Vagina (tissue), 2 donors: ENCODE measurements around the gene SPECC1L. TPM values are rescaled to one million over a fixed set of nuclear protein-coding genes. Genes with fewer than 3 reads are reported as not detected.

ENCODE experiments used
- DNase-seq, 2 donors: peaks; one replicate each; pipeline ENCODE4 v3.0.0-alpha.2; 2017; ENCODE audit errors: extremely low spot score in 2 of 2
- H3K27ac ChIP-seq: fragments of 200-600 bp; sonication (generic); one replicate; pipeline ENCODE4 v1.5.1; 2019
- H3K27me3 ChIP-seq: fragments of 200-600 bp; sonication (generic); one replicate; pipeline ENCODE4 v1.5.1; 2019
- H3K36me3 ChIP-seq, 2 donors: fragments of 200-600 bp; sonication (generic); one replicate each; pipeline ENCODE4 v1.5.1; 2017 to 2019
- H3K4me1 ChIP-seq: fragments of 200-600 bp; sonication (generic); one replicate; pipeline ENCODE4 v1.5.1; 2019
- H3K4me3 ChIP-seq, 2 donors: fragments of 200-600 bp; sonication (generic); 1 replicate in 1 of 2; 2 replicates in 1 of 2; pipeline ENCODE4 v1.5.1; 2016 to 2019
- H3K9me3 ChIP-seq: fragments of 200-600 bp; sonication (generic); one replicate; pipeline ENCODE4 v1.5.1; 2019
- POLR2A ChIP-seq, 2 donors: fragments of 450-650 bp; IDR thresholded peaks; one replicate each; pipeline ENCODE4 v1.6.1; 2017; ENCODE audit warnings: antibody characterized with exemption in 2 of 2, mild to moderate bottlenecking in 2 of 2, moderate library complexity in 2 of 2
- POLR2AphosphoS5 ChIP-seq, 2 donors: sonication (generic); formaldehyde crosslinking; IDR thresholded peaks; one replicate each; pipeline ENCODE4 v1.9.0; 2017; ENCODE audit warnings: antibody characterized with exemption in 2 of 2, mild to moderate bottlenecking in 2 of 2, low read depth in 1 of 2; ENCODE audit not compliant: insufficient read depth in 1 of 2
- intact Hi-C: fragments of 100-400 bp; cut with DNase I; formaldehyde crosslinking; loops from one replicate; pipeline ENCODE4 v1.15.1; 2023
- total RNA-seq: library from RNA; depleted of rRNA; stranded (reverse); fragments of >200 nt; gene quantifications from one replicate; pipeline ENCODE4 v1.2.3, GENCODE V29; 2016
- TF ChIP-seq, protein P1 (sequence below), 3 experiments: fragments of 450-650 bp in 2 of 3; fragments of 200-600 bp in 1 of 3; sonication (generic) in 1 of 3; IDR thresholded peaks; one replicate each; pipeline ENCODE4 v1.5.1; 2017 to 2019; ENCODE audit warnings: antibody characterized with exemption in 3 of 3, mild to moderate bottlenecking in 2 of 3, moderate library complexity in 2 of 3

The SPECC1L gene
- total RNA-seq, 1 donor from 2014 or later: 38.8 TPM

DNA sequence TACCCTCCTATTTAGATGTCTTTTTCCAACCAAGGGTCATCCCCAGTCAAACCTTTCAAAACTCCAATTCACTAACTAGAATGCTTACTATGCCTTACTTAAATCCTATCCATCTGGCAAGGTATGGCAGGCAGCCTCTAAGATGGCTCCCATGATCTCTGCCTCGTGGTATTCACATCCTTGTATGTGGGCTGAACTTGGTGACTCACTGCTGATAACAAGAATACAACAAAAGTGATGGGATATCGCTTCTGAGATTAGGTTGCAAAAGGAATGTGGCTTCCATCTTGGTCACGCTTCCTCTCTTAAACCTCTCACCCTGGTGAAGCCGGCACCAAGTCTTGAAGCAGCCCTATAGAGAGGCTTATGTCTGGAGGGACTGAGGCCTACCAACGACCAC, 194.9 kb downstream of the SPECC1L start:
- intact Hi-C loops: loop anchor here (10.0 kb wide), 1 partner anchor 1651 kb away; no protein-coding TSS in a partner anchor
- Histone ChIP-seq H3K36me3 (no peaks in the 10 kb centered on the region), H3K27me3 (no peaks in the 10 kb centered on the region), H3K4me1 (peaks cover 6% of the 10 kb centered on the region), H3K4me3 (no peak overlapping the region), H3K9me3 (no peaks in the 10 kb centered on the region), H3K27ac (no peak overlapping the region)
- TF ChIP-seq, protein P1, sequence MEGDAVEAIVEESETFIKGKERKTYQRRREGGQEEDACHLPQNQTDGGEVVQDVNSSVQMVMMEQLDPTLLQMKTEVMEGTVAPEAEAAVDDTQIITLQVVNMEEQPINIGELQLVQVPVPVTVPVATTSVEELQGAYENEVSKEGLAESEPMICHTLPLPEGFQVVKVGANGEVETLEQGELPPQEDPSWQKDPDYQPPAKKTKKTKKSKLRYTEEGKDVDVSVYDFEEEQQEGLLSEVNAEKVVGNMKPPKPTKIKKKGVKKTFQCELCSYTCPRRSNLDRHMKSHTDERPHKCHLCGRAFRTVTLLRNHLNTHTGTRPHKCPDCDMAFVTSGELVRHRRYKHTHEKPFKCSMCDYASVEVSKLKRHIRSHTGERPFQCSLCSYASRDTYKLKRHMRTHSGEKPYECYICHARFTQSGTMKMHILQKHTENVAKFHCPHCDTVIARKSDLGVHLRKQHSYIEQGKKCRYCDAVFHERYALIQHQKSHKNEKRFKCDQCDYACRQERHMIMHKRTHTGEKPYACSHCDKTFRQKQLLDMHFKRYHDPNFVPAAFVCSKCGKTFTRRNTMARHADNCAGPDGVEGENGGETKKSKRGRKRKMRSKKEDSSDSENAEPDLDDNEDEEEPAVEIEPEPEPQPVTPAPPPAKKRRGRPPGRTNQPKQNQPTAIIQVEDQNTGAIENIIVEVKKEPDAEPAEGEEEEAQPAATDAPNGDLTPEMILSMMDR (IDR thresholded peaks at IDR 0.05): no peak
- no peak for TF ChIP-seq POLR2A (IDR thresholded peaks at IDR 0.05)
- no peak for TF ChIP-seq POLR2AphosphoS5 (IDR thresholded peaks at IDR 0.05; ENCODE audit: insufficient read depth in 1 of 2, low read depth in 1 of 2)
- no peak for DNase-seq

DNA sequence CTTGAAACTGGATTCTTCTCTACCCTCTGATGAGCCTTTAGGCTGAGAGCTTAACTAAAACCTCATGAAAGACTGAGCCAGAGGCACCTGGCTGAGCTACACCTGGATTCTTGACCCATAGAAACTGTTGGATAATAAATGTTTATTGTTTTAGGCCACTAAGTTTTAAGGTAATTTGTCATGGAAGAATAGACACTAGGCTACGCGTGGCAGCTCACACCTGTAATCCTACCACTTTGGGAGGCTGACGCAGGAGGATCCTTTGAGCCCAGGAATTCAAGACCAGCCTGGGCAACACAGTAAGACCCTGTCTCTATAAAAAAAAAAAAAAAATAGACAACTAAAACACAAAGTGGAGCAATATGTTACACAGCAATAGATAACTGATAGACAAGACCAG, 195.3 kb downstream of the SPECC1L start:
- no peak for TF ChIP-seq POLR2AphosphoS5 (IDR thresholded peaks at IDR 0.05; ENCODE audit: insufficient read depth in 1 of 2, low read depth in 1 of 2)
- TF ChIP-seq, protein P1 (IDR thresholded peaks at IDR 0.05): no peak
- TF ChIP-seq POLR2A (IDR thresholded peaks at IDR 0.05): no peak
- Histone ChIP-seq H3K9me3 (no peaks in the 10 kb centered on the region), H3K4me1 (peaks cover 6% of the 10 kb centered on the region), H3K4me3 (no peak overlapping the region), H3K36me3 (no peaks in the 10 kb centered on the region), H3K27me3 (no peaks in the 10 kb centered on the region), H3K27ac (no peak overlapping the region)
- intact Hi-C loops: loop anchor here (10.0 kb wide), 1 partner anchor 1651 kb away; no protein-coding TSS in a partner anchor
- DNase-seq: no peak

GRCh38 chr22:24466716-24467328, 196.2 kb downstream of the SPECC1L start:
- intact Hi-C loops: loop anchor here (10.0 kb wide), 1 partner anchor 1652 kb away; no protein-coding TSS in a partner anchor
- DNase-seq: no peak

DNA sequence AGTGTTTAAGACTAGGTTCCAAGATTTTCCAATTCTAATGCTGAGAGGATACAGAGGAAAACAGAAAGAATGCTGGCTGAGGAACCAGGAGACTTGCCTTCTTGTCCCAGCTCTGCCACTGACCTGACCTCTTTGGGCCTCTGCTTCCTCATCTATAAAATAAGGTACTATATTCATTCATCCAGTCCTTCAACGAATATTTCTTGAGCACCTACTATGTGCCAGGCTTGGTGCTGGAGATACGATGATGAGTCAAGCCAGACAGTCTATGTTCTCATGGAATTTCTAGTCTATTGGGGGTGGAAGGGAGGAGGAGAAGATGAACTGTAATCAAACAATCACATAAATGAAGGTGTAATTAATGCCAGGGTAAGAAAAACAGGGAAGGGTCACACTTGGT, 196.7 kb downstream of the SPECC1L start:
- intact Hi-C loops: loop anchor here (10.0 kb wide), 1 partner anchor 1653 kb away; no protein-coding TSS in a partner anchor
- no peaks in the 10 kb centered on the region for H3K27me3 ChIP-seq
- no peak overlapping the region for H3K4me3 ChIP-seq
- H3K36me3 ChIP-seq: no peaks in the 10 kb centered on the region
- no peaks in the 10 kb centered on the region for H3K9me3 ChIP-seq
- DNase-seq: no peak
- no peak overlapping the region for H3K27ac ChIP-seq
- TF ChIP-seq POLR2AphosphoS5 (IDR thresholded peaks at IDR 0.05; ENCODE audit: insufficient read depth in 1 of 2, low read depth in 1 of 2) (no peak), POLR2A (IDR thresholded peaks at IDR 0.05) (no peak)
- TF ChIP-seq, protein P1 (IDR thresholded peaks at IDR 0.05): no peak
- peaks cover 6% of the 10 kb centered on the region for H3K4me1 ChIP-seq

More at GRCh38 chr22:24466716-24467328, 196.2 kb downstream of the SPECC1L start:
- Histone ChIP-seq H3K27ac (no peak overlapping the region), H3K9me3 (no peaks in the 10 kb centered on the region), H3K36me3 (no peaks in the 10 kb centered on the region), H3K4me3 (no peak overlapping the region), H3K27me3 (no peaks in the 10 kb centered on the region), H3K4me1 (peaks cover 6% of the 10 kb centered on the region)
- TF ChIP-seq, protein P1 (IDR thresholded peaks at IDR 0.05): no peak
- TF ChIP-seq POLR2AphosphoS5 (IDR thresholded peaks at IDR 0.05; ENCODE audit: insufficient read depth in 1 of 2, low read depth in 1 of 2) (no peak), POLR2A (IDR thresholded peaks at IDR 0.05) (no peak)

Other genes starting within 250 kb of the SPECC1L start
- gene SUSD2, start 89.3 kb upstream of the SPECC1L start, total RNA-seq: 9.1 TPM
- gene GGT5, start 25.7 kb upstream of the SPECC1L start, total RNA-seq: 61.4 TPM
- gene ADORA2A, start 156.8 kb downstream of the SPECC1L start, total RNA-seq: 5.2 TPM
- not detected for gene UPB1, start 224.5 kb downstream of the SPECC1L start, total RNA-seq